GM12891 (cell line): ENCODE data around the gene FARS2.

Source experiments
- DNase-seq: peaks from one replicate; pipeline ENCODE4 v3.0.0; 2011; ENCODE audit warnings: low spot score; ENCODE audit not compliant: insufficient read length
- FAIRE-seq: peaks from 2 replicates; lab custom pipeline; 2011; peaks lifted over from hg19 to GRCh38; lab: Jason Lieb, UNC
- PAX5 ChIP-seq: IDR thresholded peaks from 2 replicates; pipeline ENCODE4 v1.6.1; 2011; ENCODE audit warnings: low read length, moderate library complexity, mild to moderate bottlenecking; ENCODE audit not compliant: insufficient read depth, severe bottlenecking
- POLR2A ChIP-seq: IDR thresholded peaks from 2 replicates; pipeline ENCODE4 v1.6.1; 2011; ENCODE audit warnings: low read depth, low read length, control low read depth
- POLR2AphosphoS5 ChIP-seq: IDR thresholded peaks from 2 replicates; pipeline ENCODE4 v1.6.1; 2011; ENCODE audit warnings: low read depth, low read length, control low read depth
- POU2F2 ChIP-seq: IDR thresholded peaks from 2 replicates; pipeline ENCODE4 v1.6.1; 2011; ENCODE audit warnings: low read depth, mild to moderate bottlenecking, control low read depth, low read length, moderate library complexity
- SPI1 ChIP-seq: IDR thresholded peaks from 2 replicates; pipeline ENCODE4 v1.6.1; 2011; ENCODE audit warnings: low read depth, low read length, control low read depth
- TAF1 ChIP-seq: IDR thresholded peaks from 2 replicates; pipeline ENCODE4 v1.6.1; 2011; ENCODE audit warnings: low read depth, low read length, control low read depth

The FARS2 gene

DNA sequence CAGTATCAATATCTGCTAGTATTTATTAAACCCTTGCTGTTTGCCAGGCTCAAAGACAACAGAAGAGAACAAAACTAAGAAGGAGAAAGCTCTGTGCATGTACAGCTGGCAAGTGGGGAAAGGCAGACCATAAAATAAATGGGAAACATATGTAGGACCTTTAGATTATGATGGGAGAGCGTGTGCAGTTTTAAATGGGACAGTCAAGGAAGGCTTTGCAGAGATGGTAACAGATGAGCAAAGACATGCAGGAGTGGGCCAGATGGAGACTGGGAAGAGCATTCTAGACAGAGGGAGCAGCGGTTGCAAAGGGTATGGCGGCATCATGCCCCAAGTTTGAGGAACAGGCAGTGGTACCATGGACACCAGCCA is 485.4 kb downstream of the FARS2 start:
- TF ChIP-seq TAF1 = no peak
- TF ChIP-seq POLR2AphosphoS5 = no peak
- no peak for TF ChIP-seq POU2F2
- no peak for TF ChIP-seq SPI1
- TF ChIP-seq POLR2A = no peak
- TF ChIP-seq PAX5 = no peak
- DNase-seq (no peak), FAIRE-seq (no peak)

DNA sequence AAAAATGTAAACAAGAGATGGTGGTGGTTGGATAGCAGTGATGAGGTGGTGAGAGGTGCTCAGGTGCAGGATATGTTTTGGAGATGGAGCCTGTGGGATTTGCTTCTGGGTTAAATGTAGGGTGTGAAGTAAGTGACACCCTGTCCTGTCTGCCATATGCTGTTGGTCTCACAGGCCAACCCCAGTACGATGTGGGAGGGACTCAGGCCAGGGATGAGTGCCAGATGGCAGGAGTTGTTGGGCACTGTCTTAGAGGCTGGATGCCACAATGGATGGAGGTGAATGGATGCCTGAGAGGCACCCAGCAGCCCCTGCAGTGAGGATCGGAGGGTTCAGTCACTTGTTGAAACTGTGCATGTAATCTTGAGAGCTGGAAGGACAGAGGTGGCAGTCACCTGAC is 486.1 kb downstream of the FARS2 start:
- FAIRE-seq = no peak
- TF ChIP-seq POU2F2 (no peak), POLR2AphosphoS5 (no peak), POLR2A (no peak), TAF1 (no peak), PAX5 (no peak), SPI1 (no peak)
- no peak for DNase-seq

DNA sequence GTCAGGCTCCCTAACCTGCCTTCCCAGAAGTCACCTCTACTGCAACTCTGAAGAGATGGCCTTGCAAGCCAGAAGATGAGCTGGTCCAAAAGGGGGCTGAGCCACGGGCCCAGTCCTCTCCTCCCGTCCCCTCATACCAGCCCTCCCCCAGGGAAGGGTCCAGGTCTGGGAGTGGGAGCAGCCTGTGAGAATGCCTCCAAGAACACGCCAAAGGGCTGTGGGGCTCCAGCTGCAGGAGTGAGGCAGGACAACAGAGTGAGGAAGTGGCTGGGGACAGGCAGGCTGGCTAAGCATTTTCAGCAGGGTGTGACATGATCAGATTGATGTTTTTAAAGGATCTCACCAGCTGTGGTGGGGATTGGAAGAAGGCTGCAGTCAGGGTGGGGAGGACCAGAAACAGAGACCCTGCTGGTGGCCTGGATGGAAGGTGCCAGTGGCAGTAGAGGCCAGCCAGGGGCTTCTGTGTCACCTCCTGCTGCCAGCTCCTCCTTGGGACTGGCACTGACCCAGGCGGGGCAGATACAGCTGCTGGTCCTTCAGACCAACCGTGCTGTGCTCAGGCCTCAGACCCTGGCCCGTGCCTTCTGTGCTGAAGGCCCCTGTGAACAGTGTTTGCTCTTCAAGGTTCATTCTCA is 487.8 kb downstream of the FARS2 start:
- DNase-seq = no peak
- TF ChIP-seq SPI1 (no peak), POLR2AphosphoS5 (no peak)
- FAIRE-seq = no peak

DNA sequence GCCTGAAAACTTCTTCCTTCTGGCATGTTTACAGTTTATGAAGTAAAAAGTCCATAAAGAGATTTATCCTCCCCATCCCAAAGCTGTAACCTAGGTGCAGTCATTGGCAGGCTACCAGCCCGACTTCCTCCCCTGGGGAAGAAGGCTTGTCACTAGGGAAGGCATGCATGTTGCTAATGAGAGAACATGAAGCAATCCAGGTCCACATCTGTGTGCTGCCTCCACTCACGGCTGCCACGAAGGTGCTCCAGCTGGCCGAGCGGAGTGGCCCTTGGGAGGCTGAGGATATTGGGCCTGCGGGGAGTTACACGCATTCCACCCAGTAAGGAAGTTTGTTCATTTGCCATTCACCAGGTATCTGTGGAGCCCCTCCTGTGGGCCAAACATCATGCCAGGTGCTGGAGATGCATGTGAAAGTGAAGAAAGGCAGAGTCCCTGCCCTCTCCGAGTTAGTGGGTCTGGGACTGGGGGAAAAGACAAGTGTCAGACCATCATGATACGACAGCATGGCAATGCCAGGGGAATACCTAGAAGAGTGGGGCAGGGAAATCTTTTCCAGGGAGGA is 488.4 kb downstream of the FARS2 start:
- FAIRE-seq (no peak), DNase-seq (no peak)
- no peak for TF ChIP-seq TAF1
- TF ChIP-seq POU2F2 = no peak
- TF ChIP-seq SPI1 = no peak
- TF ChIP-seq POLR2AphosphoS5 = no peak
- TF ChIP-seq POLR2A = no peak
- TF ChIP-seq PAX5 = no peak

DNA sequence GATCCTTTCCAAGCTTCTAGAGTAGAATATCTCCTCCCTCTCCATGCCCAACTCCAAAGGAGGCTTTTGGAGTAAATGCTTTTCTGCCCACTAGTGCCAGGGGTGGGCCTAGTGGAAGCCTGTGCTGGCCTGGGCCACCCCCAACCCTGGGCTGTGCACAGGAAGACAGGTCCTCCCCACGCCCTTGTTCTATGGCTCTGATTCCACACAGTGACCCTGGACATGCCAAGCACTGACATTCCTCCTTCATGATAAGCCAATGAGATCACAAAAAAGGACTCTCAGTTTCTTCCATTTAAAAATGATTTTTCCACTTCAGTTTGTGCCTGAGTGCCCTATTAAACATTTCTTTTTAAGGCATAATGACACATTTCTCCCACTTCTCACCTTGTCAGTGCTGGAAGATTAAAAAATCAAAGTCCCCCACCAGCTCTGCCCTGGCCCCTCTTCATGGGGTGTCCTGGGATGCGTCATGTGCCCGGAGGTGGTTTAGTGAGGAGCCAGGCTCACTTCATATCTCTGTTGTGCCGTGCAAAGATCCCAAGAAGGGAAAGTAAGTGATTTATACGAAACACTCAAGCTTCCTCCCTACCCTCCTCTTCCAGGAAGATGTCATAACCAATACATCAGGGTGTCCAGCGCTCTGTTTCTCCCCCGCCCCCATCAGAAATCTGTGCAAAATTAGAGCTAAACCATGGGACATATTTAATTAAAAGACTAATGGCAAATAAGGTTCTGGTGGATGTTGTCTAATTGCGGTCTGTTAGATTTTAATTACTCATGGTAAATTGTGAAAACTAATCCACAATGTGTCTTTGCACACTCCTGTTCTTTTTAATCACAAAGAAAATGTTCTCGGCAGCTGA is 490.4 kb downstream of the FARS2 start:
- no peak for DNase-seq
- FAIRE-seq = no peak
- TF ChIP-seq POU2F2 = no peak
- no peak for TF ChIP-seq TAF1
- no peak for TF ChIP-seq SPI1
- no peak for TF ChIP-seq POLR2A
- no peak for TF ChIP-seq POLR2AphosphoS5
- no peak for TF ChIP-seq PAX5

DNA sequence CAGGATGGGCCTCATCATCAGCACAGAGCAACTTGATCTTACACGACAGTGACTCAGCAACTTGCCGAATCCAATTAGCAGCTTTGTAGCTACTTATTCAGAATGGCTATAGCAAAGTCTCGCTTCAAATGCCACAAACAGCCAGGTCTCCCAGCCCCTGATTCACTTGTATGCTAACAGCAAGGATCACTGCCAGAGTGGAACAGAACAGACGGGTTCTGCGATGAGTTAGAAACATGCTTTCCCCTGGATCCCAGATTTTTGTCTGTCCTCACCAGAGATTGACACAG is 491.0 kb downstream of the FARS2 start:
- no peak for FAIRE-seq
- no peak for DNase-seq
- no peak for TF ChIP-seq POU2F2
- no peak for TF ChIP-seq SPI1
- TF ChIP-seq TAF1 = no peak
- TF ChIP-seq POLR2A = no peak
- TF ChIP-seq POLR2AphosphoS5 = no peak
- no peak for TF ChIP-seq PAX5

DNA sequence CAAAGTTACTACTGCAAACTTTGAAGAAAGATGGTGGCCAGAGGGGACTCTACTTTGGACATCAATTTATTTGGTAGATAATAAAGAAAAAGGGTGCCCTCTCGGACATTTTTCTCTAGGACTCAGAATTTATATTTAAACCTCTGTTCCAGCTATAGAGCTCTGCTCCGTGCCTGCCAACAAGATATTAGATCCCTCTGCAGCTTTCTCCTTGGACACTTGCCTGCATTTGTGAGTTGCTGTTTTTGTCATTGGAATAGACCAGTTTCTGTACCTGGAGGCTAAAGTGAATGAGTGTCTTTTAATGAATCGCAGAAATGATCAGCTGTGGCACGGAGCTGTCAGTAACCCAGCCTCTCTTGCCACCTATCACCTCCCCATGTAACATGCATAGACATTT is 491.9 kb downstream of the FARS2 start:
- TF ChIP-seq SPI1 (no peak), PAX5 (no peak), TAF1 (no peak)
- no peak for DNase-seq
- FAIRE-seq = no peak

DNA sequence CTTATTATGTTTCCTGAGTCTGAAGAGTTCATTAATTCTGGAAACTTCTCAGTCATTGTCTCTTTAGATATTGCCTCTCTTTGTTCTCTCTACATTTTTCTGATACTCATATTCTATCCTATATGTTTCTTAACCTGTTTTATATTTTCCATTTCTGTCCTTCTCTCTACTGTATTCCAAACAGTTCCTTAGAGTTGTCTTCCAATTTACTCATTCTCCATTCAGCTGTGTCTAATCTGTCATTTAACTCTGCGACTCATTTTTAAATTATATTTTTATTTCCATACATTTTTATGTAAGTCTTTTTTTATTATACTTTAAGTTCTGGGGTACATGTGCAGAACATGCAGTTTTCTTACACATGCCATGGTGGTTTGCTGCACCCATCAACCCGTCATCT is 493.6 kb downstream of the FARS2 start:
- no peak for DNase-seq
- TF ChIP-seq POLR2AphosphoS5 (no peak), POU2F2 (no peak), SPI1 (no peak), PAX5 (no peak), POLR2A (no peak), TAF1 (no peak)
- FAIRE-seq = no peak

DNA sequence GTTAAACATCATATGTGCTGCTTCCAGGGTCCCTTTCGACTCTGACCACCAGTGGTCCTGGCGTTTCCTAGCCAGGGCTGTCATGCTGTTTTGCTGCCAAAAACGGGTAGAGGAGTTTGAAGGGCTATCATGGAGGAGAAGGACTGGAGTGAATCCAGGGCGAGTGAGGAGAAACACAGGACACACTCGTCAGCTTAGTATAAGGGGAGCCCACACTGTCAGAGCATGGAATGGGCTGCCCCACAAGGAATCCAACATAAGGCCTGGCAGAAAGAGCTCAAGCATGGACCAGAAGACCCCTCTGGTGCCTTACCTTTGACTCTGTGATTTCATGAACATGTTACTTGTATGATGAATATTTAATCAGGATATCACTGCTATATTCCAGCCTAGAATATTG is 498.3 kb downstream of the FARS2 start:
- no peak for TF ChIP-seq POLR2AphosphoS5
- TF ChIP-seq POLR2A = no peak
- no peak for TF ChIP-seq SPI1
- TF ChIP-seq PAX5 = no peak
- TF ChIP-seq POU2F2 = no peak
- no peak for TF ChIP-seq TAF1
- DNase-seq (no peak), FAIRE-seq (no peak)
